Activated CD4-positive, alpha-beta T cell treated with anti-CD3 and anti-CD28 coated beads, Interleukin-2, amount 10 ng/mL, durations not matched to agents 24 days and 14 days (primary cell): Measurements from ENCODE around the gene PTPRN2. TPM values are rescaled to one million over a fixed set of nuclear protein-coding genes. Genes with fewer than 3 reads are reported as not detected.

Source experiments
- DNase-seq: peaks from one replicate; pipeline ENCODE4 v3.0.0; 2022
- H3K27ac Mint-ChIP-seq: one replicate; pipeline ENCODE4 v1.8.0; 2022; ENCODE audit warnings: mild to moderate bottlenecking, mixed read lengths
- H3K27me3 Mint-ChIP-seq: one replicate; pipeline ENCODE4 v1.8.0; 2022; ENCODE audit warnings: mixed read lengths
- H3K36me3 Mint-ChIP-seq: one replicate; pipeline ENCODE4 v1.8.0; 2022; ENCODE audit warnings: low read depth, mild to moderate bottlenecking, mixed read lengths
- H3K4me1 Mint-ChIP-seq: one replicate; pipeline ENCODE4 v1.8.0; 2021; ENCODE audit warnings: mixed read lengths
- H3K4me3 Mint-ChIP-seq: one replicate; pipeline ENCODE4 v1.8.0; 2022; ENCODE audit warnings: mild to moderate bottlenecking, moderate library complexity, mixed read lengths
- H3K9me3 Mint-ChIP-seq: one replicate; pipeline ENCODE4 v1.8.0; 2021; ENCODE audit warnings: mixed read lengths
- intact Hi-C: fragments of 100-400 bp; cut with micrococcal nuclease; formaldehyde crosslinking; loops from one replicate; pipeline ENCODE4 v1.15.1; 2023
- total RNA-seq: library from RNA; stranded (reverse); gene quantifications from 2 replicates; pipeline ENCODE4 v1.2.3, GENCODE V29; 2022

The PTPRN2 gene
- total RNA-seq, 1 donor from 2014 or later = 0.33 TPM

DNA sequence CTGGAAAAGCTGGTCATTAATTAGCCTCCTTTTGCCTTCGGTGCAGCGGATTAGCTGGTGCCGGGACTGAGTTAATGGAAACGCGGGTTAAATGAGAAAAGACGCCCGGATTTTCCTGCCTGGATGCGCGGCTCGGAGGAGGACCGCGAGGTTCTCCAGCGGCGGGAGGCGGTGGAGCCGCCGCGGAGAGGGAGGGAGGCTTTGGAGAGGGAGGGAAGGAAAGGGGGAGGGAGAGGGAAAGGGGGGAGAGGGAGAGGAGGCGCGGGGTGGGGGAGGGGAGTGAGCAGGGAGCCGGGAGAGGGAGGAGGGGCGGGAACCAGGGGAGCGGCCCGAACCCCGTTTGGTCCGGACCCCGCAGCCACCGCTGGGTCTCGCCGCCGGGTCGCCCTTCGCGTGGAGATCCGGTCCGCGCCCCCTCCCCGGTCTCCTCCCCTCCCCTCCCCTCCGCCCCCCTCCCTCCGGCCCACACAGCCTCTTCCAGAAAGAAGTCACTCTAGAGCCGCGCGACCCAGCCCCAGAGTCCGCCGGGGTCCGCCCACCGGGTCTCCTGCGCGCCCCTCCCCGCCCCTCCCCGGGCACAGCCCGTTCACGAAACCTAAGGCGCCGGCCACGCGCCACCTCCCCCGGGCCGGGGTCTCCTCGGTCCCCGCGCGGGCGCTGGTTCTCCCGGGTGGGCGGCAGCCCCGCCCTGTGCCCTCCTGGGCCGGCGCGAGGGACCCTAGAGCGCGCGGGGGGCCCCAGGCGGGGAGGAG, 903.3 kb downstream of the PTPRN2 start:
- no peak for DNase-seq
- Mint-ChIP-seq H3K4me1 (peaks cover 5% of the 10 kb centered on the region), H3K9me3 (no peaks in the 10 kb centered on the region), H3K36me3 (no peaks in the 10 kb centered on the region), H3K27ac (no peak overlapping the region), H3K4me3 (no peak overlapping the region), H3K27me3 (peaks cover 74% of the 10 kb centered on the region)
- intact Hi-C loops = loop anchor here (10.0 kb wide), 1 partner anchor 250 kb away; no protein-coding TSS in a partner anchor

DNA sequence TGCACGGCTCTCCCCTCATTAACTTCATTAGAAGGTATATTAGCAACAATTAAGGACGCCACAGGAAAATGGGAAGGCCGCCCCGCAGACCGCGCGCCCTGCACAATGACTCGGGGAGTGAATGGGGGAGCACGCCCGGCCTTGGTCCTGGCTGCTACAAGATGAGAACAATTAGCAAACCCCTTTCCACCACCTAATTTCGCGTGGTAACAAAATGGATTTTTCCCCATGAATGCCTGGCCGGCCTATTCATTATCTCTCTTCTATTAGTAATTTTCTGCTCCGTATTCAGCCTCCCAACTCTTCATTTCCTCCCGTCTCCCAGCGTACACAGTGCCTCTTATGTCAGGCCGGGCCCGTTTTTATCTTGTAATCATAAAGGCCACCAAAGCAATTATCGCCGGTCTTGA, 903.9 kb downstream of the PTPRN2 start:
- Mint-ChIP-seq H3K4me3 (no peak overlapping the region), H3K27me3 (peaks cover 79% of the 10 kb centered on the region), H3K9me3 (no peaks in the 10 kb centered on the region), H3K36me3 (no peaks in the 10 kb centered on the region), H3K4me1 (peaks cover 5% of the 10 kb centered on the region), H3K27ac (no peak overlapping the region)
- no peak for DNase-seq
- intact Hi-C loops = loop anchor here (10.0 kb wide), 1 partner anchor 249 kb away; no protein-coding TSS in a partner anchor

GRCh38 chr7:157682946-157683746, 904.5 kb downstream of the PTPRN2 start:
- Mint-ChIP-seq H3K27me3 (peaks cover 79% of the 10 kb centered on the region), H3K27ac (no peak overlapping the region), H3K4me3 (no peak overlapping the region), H3K9me3 (no peaks in the 10 kb centered on the region), H3K4me1 (peaks cover 5% of the 10 kb centered on the region), H3K36me3 (no peaks in the 10 kb centered on the region)
- intact Hi-C loops = loop anchor here (10.0 kb wide), 1 partner anchor 248 kb away; no protein-coding TSS in a partner anchor
- DNase-seq = no peak

DNA sequence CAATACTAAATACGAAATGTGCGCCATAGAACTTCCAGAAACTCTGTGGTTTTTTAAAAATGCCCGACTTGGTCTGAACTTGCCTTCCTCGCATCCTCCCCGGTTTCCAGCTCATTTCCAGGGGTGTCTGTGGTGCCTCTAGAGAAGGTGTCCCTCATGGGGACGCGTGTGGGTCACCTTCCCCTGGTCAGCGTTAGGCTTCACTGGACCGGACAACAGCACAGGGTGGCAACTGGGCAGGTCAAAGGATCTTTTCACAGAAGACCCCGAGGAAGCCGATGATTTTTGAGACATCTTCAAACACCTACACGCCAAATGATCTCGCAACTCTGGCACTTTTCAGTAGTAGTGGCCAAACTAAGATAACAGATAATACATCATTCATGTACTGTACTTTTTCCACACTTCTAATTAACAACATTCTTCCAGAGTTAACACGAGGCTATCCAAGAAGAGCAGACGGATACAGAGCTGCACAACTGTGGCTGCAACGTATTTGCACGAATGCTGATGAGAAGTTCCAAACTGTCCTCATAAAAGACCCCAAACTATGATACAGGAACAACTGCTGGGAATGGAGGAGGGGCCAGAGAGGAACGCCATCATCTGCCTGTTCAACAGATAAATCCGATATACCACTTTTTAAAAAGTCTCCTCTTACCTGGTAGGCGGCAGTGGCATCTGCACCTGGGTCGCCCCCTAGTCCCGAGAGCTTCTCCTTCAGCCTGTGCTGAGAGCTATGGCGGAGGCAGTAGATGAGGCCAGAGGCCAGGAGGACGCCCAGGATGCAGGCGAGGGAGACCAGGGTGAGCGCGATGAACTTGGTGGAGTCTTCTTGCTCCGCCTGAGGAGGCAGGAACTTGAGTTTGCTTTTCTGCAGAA, 905.3 kb downstream of the PTPRN2 start:
- Mint-ChIP-seq H3K36me3 (no peaks in the 10 kb centered on the region), H3K4me1 (peaks cover 5% of the 10 kb centered on the region), H3K27me3 (peaks cover 78% of the 10 kb centered on the region), H3K4me3 (no peak overlapping the region), H3K27ac (no peak overlapping the region), H3K9me3 (no peaks in the 10 kb centered on the region)
- intact Hi-C loops = loop anchor here (10.0 kb wide), 1 partner anchor 248 kb away; no protein-coding TSS in a partner anchor
- DNase-seq = no peak

DNA sequence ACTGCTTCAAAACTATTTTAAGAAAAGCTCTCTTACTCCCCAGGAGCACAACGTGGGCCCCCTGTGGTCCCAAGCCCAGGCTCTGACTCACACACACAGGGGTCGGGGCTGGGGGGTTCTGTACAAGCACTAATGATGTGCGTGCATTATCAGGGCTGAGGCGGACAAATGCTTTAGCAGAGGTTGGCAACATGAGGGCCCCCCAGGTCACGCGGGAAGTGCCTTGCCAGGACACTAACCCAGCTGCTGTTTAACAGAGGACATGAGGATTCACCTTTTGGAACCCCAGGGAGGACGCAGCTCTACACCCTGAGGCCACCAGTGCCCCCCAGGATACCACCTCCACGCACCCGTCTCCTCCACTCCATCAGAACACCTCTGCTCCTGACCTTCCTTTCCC, 908.0 kb downstream of the PTPRN2 start:
- DNase-seq = no peak
- Mint-ChIP-seq H3K4me1 (peaks cover 3% of the 10 kb centered on the region), H3K4me3 (no peak overlapping the region), H3K9me3 (no peaks in the 10 kb centered on the region), H3K36me3 (no peaks in the 10 kb centered on the region), H3K27ac (no peak overlapping the region), H3K27me3 (peaks cover 71% of the 10 kb centered on the region)
- intact Hi-C loops = loop anchor here (10.0 kb wide), 1 partner anchor 245 kb away; no protein-coding TSS in a partner anchor

DNA sequence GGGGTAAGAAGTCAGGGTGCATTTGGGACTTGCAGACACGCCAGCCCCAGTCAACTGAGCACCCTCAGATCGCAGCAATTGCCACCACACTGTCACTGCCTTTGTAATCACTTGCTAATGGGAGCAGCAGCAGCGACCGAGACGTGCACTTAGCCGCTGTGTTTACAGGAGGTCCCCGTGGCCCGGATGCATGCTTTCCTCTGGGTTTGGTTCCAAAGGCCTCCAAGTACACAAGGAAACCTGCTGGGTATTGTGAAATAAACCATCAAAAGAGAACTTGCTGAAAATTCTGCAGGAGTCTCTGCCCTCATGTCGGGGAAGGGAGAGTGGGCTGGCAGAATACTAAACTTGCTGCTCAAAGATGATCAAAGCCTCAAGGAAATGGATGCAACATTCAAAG, 909.1 kb downstream of the PTPRN2 start:
- Mint-ChIP-seq H3K4me1 (no peaks in the 10 kb centered on the region), H3K4me3 (no peak overlapping the region), H3K27ac (no peak overlapping the region), H3K36me3 (no peaks in the 10 kb centered on the region), H3K27me3 (peaks cover 64% of the 10 kb centered on the region), H3K9me3 (no peaks in the 10 kb centered on the region)
- no peak for DNase-seq
- intact Hi-C loops = no loop called here

GRCh38 chr7:157676456-157677255, 911.0 kb downstream of the PTPRN2 start:
- Mint-ChIP-seq H3K4me1 (no peaks in the 10 kb centered on the region), H3K27me3 (peaks cover 46% of the 10 kb centered on the region), H3K36me3 (no peaks in the 10 kb centered on the region), H3K27ac (no peak overlapping the region), H3K9me3 (no peaks in the 10 kb centered on the region), H3K4me3 (no peak overlapping the region)
- intact Hi-C loops = no loop called here
- no peak for DNase-seq

- intact Hi-C loops = no loop called here
- Mint-ChIP-seq H3K9me3 (no peaks in the 10 kb centered on the region), H3K27ac (no peak overlapping the region), H3K36me3 (no peaks in the 10 kb centered on the region), H3K27me3 (peaks cover 43% of the 10 kb centered on the region), H3K4me3 (no peak overlapping the region), H3K4me1 (no peaks in the 10 kb centered on the region)
- no peak for DNase-seq
Measured at GRCh38 chr7:157676001-157676400, 911.6 kb downstream of the PTPRN2 start.

GRCh38 chr7:157675427-157675927, 912.1 kb downstream of the PTPRN2 start:
- no peak for DNase-seq
- H3K27ac Mint-ChIP-seq = no peak overlapping the region
- H3K27me3 Mint-ChIP-seq = peaks cover 41% of the 10 kb centered on the region
- no peaks in the 10 kb centered on the region for H3K9me3 Mint-ChIP-seq
- H3K4me1 Mint-ChIP-seq = no peaks in the 10 kb centered on the region
- no peaks in the 10 kb centered on the region for H3K36me3 Mint-ChIP-seq
- no peak overlapping the region for H3K4me3 Mint-ChIP-seq
- intact Hi-C loops = no loop called here

DNA sequence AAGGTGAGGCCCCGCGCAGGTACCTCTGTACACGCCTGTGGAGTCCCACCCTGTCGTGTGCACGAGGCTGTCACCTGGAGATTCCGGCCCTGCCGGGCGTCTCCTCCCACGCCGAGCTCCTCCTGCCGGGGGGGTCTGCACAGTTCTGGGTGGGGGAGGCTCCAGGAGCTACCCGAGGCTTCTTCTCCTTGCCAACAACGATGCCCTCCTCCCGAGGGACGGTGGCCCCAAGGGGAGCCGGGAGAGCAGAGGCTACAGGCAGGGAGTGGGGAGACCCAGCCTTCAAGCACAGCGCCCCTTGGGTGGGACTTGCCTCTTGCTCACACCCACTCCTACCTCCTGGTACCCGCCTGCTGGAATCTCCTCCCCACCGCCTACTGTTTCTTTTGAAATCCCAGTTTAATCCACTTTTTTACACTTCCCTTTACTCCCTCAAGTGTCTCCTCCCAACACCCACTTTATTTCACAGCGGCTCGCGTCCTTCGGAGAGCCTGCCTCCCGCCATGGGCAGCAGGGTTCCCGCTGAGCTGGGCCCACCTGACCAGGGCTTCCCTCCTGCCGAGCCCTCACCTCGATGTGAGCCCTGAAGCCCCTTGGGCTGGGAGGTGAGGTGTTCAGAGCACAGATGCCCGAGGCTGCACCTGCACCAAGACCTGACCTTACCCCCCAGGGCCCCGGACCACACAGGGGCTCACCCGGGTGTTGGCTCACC, 912.8 kb downstream of the PTPRN2 start:
- intact Hi-C loops = no loop called here
- H3K9me3 Mint-ChIP-seq = no peaks in the 10 kb centered on the region
- H3K27me3 Mint-ChIP-seq = peaks cover 40% of the 10 kb centered on the region
- H3K27ac Mint-ChIP-seq = no peak overlapping the region
- no peak overlapping the region for H3K4me3 Mint-ChIP-seq
- H3K36me3 Mint-ChIP-seq = no peaks in the 10 kb centered on the region
- H3K4me1 Mint-ChIP-seq = no peaks in the 10 kb centered on the region
- no peak for DNase-seq

GRCh38 chr7:157674027-157674714, 913.5 kb downstream of the PTPRN2 start:
- Mint-ChIP-seq H3K4me1 (no peaks in the 10 kb centered on the region), H3K36me3 (no peaks in the 10 kb centered on the region), H3K27ac (no peak overlapping the region), H3K27me3 (peaks cover 40% of the 10 kb centered on the region), H3K4me3 (no peak overlapping the region), H3K9me3 (no peaks in the 10 kb centered on the region)
- DNase-seq = no peak
- intact Hi-C loops = no loop called here

GRCh38 chr7:157673573-157673972, 914.0 kb downstream of the PTPRN2 start:
- H3K27me3 Mint-ChIP-seq = peaks cover 38% of the 10 kb centered on the region

More at GRCh38 chr7:157673573-157673972, 914.0 kb downstream of the PTPRN2 start:
- Mint-ChIP-seq H3K36me3 (no peaks in the 10 kb centered on the region), H3K4me3 (no peak overlapping the region), H3K27ac (no peak overlapping the region), H3K9me3 (no peaks in the 10 kb centered on the region), H3K4me1 (peaks cover 2% of the 10 kb centered on the region)
- DNase-seq = no peak
- intact Hi-C loops = no loop called here
